ENCODE data around the gene SNAI1. TPM values are rescaled to one million over a fixed set of nuclear protein-coding genes. Genes with fewer than 3 reads are reported as not detected.

Gene SNAI1
- polyA plus RNA-seq, 3 donors from 2014 or later: 0.36 to 0.68 TPM; not detected in 1

- Mint-ChIP-seq H3K27ac (no peak overlapping the region), H3K9me3 (no peaks in the 10 kb centered on the region), H3K27me3 (ENCODE audit: low read depth in 3 of 3) (peaks cover 0 to 5% (median 2%) of the 10 kb centered on the region in 3 donors), H3K36me3 (no peaks in the 10 kb centered on the region), H3K4me3 (no peak overlapping the region), H3K4me1 (peaks cover 1 to 6% of the 10 kb centered on the region in 2 donors)
- DNase-seq: no peak
Measured at GRCh38 chr20:50017160-50017559, 34.4 kb downstream of the SNAI1 start.

- peaks cover 0 to 6% of the 10 kb centered on the region in 2 donors for H3K4me1 Mint-ChIP-seq
- no peak overlapping the region for H3K4me3 Mint-ChIP-seq
- no peaks in the 10 kb centered on the region for H3K36me3 Mint-ChIP-seq
- H3K27ac Mint-ChIP-seq: no peak overlapping the region
- no peaks in the 10 kb centered on the region for H3K9me3 Mint-ChIP-seq
- DNase-seq: no peak
- peaks cover 0 to 4% (median 2%) of the 10 kb centered on the region in 3 donors for H3K27me3 Mint-ChIP-seq (ENCODE audit: low read depth in 3 of 3)
Measured at GRCh38 chr20:50017576-50018248, 34.9 kb downstream of the SNAI1 start.

DNA sequence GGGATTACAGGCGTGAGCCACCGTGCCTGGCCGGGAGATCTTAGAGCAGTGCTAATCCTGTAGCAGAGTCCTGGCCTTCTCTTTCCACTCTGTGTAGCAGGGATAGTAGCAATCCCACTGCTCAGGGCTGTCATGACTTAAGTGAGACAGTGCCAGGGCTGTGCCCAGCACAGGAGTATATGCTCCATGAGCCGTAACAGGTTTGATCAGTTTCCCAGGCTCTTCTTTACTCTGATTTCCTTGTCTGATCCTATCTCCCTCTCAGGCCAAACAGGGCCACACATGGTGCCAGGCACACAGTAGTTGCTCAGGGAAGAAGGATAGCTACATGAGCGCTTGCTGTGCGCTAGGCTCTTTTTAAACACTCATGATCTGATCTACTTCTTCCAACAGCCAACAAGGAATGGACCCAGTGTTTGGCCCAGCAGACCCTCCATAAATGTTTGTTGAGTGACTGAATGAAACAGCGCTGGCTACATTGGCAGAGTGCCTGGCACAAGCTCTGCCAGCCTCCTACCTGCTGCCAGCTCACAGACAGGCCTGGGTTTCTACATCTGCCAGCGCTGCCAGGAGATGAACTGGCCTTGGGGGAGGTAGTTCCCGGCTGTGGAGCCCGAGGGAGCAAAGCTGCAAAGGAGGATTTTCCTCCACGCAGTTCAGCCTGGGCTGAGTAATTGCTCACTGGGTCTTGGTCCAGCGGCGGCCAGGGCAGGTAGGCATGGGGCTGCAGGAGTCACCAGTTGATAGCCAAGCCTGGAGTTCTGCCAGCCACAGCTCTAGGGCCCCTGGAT, 36.9 kb downstream of the SNAI1 start:
- no peak for DNase-seq
- no peaks in the 10 kb centered on the region for H3K36me3 Mint-ChIP-seq
- H3K4me1 Mint-ChIP-seq: peaks cover 0 to 6% of the 10 kb centered on the region in 2 donors
- H3K27ac Mint-ChIP-seq: peak overlapping the region in 1 of 6 donors; percentile 74
- H3K4me3 Mint-ChIP-seq: no peak overlapping the region
- no peaks in the 10 kb centered on the region for H3K9me3 Mint-ChIP-seq
- peaks cover 1 to 4% (median 2%) of the 10 kb centered on the region in 3 donors for H3K27me3 Mint-ChIP-seq (ENCODE audit: low read depth in 3 of 3)

DNA sequence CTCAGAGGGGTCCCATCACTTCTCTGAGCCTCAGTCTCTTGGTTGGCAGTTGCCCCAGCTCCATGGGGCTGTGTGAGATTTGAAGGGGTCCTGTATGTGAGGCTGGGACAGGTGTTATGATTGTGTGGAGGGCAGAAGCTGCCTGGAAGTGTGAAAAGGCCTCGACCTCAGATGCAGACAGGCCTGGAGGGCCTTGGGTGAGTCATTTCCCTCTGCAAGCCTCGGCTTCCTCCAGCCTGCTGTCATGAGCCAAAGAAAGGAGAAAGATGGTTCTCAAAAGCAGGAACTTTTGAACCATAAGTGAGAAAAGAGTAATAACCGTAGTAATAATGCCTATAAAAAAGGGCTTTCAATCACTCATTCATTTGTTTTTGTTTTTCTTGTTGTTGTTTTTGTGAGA, 37.5 kb downstream of the SNAI1 start:
- no peaks in the 10 kb centered on the region for H3K9me3 Mint-ChIP-seq
- H3K4me3 Mint-ChIP-seq: no peak overlapping the region
- H3K4me1 Mint-ChIP-seq: peaks cover 0 to 6% of the 10 kb centered on the region in 2 donors
- peaks cover 1 to 4% (median 2%) of the 10 kb centered on the region in 3 donors for H3K27me3 Mint-ChIP-seq (ENCODE audit: low read depth in 3 of 3)
- no peaks in the 10 kb centered on the region for H3K36me3 Mint-ChIP-seq
- peak in 1 of 3 donors; percentile 6 for DNase-seq
- peak overlapping the region in 3 of 6 donors; percentile 16 to 74 (median 30) for H3K27ac Mint-ChIP-seq

DNA sequence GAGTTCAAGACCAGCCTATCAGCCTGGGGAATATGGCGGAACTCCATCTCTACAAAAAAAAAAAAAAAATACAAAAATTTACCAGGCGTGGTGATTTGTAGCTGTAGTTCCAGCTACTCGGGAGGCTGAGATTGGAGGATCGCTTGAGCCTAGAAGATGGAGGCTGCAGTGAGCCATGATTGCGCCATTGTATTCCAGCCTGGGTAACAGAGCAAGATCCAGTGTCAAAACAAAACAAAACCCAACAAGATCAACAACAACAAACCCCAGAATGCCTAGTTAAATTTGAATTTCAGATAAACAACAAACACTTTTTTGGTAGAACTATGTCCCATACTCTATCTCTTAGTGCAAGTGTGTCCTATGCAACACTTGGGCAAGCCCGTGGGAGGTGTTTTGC, 39.9 kb downstream of the SNAI1 start:
- no peak overlapping the region for H3K4me3 Mint-ChIP-seq
- peaks cover 0 to 6% of the 10 kb centered on the region in 2 donors for H3K4me1 Mint-ChIP-seq
- H3K27ac Mint-ChIP-seq: no peak overlapping the region
- H3K9me3 Mint-ChIP-seq: no peaks in the 10 kb centered on the region
- no peaks in the 10 kb centered on the region for H3K36me3 Mint-ChIP-seq
- H3K27me3 Mint-ChIP-seq (ENCODE audit: low read depth in 3 of 3): peaks cover 0 to 1% (median 0%) of the 10 kb centered on the region in 3 donors
- no peak for DNase-seq

DNA sequence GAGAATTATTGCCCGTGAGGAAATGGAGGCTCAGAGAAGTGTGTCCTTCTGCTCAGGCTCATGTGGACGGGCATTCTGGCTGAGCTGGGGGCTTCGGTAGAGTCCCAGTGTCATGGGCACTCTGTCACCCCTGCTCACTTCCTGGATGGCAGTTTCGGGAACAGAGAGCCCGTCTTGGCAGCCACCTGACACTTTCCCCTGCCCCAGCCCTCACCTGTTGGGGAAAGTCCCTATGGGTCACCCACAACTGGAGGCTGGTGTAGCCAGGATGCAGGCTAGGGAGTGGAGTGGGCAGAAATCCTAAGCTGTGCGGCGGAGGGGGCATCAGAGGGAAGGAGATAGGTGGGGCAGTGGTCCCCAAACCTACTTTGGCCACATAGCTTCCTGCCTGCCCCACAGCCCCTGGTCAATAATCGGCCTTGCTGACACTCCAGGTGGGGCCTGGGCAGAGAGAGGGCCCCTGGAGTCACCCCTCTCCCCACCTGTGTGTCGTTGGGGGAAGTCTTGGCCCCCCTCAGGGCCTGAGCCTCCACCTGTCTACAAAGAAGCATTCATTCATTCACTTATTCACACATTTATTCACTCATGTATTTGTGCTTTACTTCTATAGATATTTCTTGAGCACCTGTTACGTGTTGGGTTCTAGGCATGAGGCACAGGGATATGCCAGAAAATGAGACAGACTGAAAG, 40.5 kb downstream of the SNAI1 start:
- no peak for DNase-seq
- H3K27me3 Mint-ChIP-seq (ENCODE audit: low read depth in 3 of 3): peaks cover 0 to 1% (median 0%) of the 10 kb centered on the region in 3 donors
- H3K27ac Mint-ChIP-seq: no peak overlapping the region
- H3K9me3 Mint-ChIP-seq: no peaks in the 10 kb centered on the region
- H3K36me3 Mint-ChIP-seq: no peaks in the 10 kb centered on the region
- peaks cover 0 to 6% of the 10 kb centered on the region in 2 donors for H3K4me1 Mint-ChIP-seq
- H3K4me3 Mint-ChIP-seq: no peak overlapping the region

DNA sequence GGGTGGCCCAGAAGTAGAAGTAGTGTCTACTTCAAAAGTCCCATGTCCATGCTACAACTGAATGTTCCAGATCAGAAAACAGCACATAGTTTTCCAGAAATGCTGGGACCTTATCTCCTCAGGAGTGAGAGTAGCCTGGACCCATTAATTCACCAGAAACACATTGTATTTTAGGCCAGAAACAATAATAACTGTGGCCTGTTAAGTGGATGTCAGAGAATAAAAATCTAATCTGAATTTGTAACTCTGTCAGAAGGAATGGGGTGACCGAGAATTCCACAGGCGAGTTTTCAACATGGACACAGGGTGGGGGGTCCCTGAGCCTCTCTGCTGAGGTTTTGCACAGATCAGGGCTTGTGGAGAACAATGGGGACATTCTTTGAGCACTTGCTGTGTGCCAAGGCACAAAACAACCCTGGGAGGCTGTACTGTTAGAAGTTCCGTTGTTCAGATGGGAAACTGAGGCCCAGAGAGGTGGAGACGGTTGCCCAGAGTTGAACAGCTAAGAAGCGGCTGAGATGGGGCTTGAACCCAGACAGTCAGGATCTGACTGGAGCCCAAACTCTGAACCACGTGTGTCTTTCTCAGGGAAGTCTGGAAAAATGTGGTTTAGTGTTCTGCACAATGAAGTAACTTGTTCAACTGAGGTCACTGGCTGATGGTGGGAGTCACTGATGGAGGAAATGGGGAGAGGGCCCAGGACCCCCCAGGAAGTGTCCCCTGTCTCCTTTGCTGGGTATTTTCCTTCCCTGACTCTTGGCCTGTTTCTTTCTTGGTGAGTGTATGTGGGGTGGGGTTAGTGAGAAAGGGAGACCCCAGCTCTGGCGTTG, 44.2 kb downstream of the SNAI1 start:
- peaks cover 0 to 1% (median 0%) of the 10 kb centered on the region in 6 donors for H3K9me3 Mint-ChIP-seq
- H3K27me3 Mint-ChIP-seq (ENCODE audit: low read depth in 3 of 3): peaks cover 0 to 1% (median 0%) of the 10 kb centered on the region in 3 donors
- H3K4me1 Mint-ChIP-seq: peaks cover 0 to 1% of the 10 kb centered on the region in 2 donors
- H3K36me3 Mint-ChIP-seq: no peaks in the 10 kb centered on the region
- no peak overlapping the region for H3K27ac Mint-ChIP-seq
- H3K4me3 Mint-ChIP-seq: no peak overlapping the region
- no peak for DNase-seq

DNA sequence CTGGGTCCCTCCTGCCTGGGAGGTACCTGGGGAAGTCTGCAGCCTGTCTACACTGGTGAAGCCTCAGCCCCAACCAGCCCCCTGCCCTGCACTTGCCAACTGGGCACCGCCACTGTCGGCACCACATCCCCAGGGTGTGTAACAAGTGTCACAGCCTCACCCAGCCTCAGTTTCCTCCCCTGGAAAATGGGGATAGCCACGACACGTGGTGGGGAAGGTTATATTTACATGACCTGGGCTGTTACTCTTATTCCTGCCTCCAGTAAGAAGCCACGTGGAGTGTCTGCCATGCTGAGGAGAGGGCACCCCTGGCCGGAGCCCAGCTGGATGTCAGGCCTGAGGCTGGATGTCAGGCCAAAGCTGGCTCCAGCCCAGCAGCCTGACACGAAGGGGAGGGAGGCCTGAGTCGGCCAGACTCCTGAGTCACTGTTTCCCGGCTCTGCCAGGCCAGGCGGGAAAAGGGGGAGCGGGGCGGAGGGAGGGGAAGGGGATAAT, 44.9 kb downstream of the SNAI1 start:
- peaks cover 0 to 1% (median 0%) of the 10 kb centered on the region in 6 donors for H3K9me3 Mint-ChIP-seq
- DNase-seq: no peak
- H3K36me3 Mint-ChIP-seq: no peaks in the 10 kb centered on the region
- peaks cover 0 to 1% of the 10 kb centered on the region in 2 donors for H3K4me1 Mint-ChIP-seq
- peaks cover 0 to 1% (median 0%) of the 10 kb centered on the region in 3 donors for H3K27me3 Mint-ChIP-seq (ENCODE audit: low read depth in 3 of 3)
- H3K4me3 Mint-ChIP-seq: no peak overlapping the region
- no peak overlapping the region for H3K27ac Mint-ChIP-seq

DNA sequence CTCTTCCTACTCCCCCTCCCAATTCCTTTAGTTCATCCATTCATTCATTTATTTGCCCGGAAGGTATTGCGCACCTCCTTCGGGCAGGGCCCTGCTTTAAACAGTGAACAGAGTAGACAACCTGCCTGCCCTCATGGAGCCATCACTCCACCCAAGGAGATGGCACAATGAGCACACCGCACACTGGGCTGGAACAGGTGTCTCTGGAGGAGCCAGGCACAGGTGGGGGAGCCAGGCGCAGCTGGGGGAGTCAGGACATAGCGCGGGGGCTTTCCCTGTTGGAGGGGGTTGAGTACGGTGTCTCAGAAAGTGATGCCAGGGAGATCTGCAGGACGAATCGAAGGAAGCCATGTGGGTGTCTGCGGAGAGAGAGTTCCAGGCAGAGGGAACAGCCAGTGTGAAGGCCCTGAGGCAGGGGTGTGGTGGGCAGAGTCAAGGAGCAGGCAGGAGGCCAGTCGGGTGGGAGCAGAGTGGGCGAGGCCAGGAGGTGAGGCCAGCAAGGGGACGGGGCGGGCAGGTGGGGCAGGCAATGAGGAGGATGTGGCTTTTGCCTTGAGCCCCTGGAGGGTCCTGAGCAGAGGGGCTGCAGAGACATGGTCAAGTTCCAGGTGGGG, 46.4 kb downstream of the SNAI1 start:
- Mint-ChIP-seq H3K4me1 (peaks cover 0 to 1% of the 10 kb centered on the region in 2 donors), H3K4me3 (no peak overlapping the region), H3K27me3 (ENCODE audit: low read depth in 3 of 3) (no peaks in the 10 kb centered on the region), H3K27ac (no peak overlapping the region), H3K9me3 (peaks cover 0 to 1% (median 0%) of the 10 kb centered on the region in 6 donors), H3K36me3 (no peaks in the 10 kb centered on the region)
- no peak for DNase-seq

GRCh38 chr20:50029697-50030461, 47.1 kb downstream of the SNAI1 start:
- Mint-ChIP-seq H3K27me3 (ENCODE audit: low read depth in 3 of 3) (no peaks in the 10 kb centered on the region), H3K9me3 (peaks cover 0 to 1% (median 0%) of the 10 kb centered on the region in 6 donors), H3K27ac (no peak overlapping the region), H3K36me3 (no peaks in the 10 kb centered on the region), H3K4me3 (no peak overlapping the region), H3K4me1 (peaks cover 0 to 1% of the 10 kb centered on the region in 2 donors)
- no peak for DNase-seq

- Mint-ChIP-seq H3K4me1 (peaks cover 0 to 1% of the 10 kb centered on the region in 2 donors), H3K36me3 (no peaks in the 10 kb centered on the region), H3K9me3 (peaks cover 0 to 1% (median 0%) of the 10 kb centered on the region in 6 donors), H3K27me3 (ENCODE audit: low read depth in 3 of 3) (no peaks in the 10 kb centered on the region), H3K4me3 (no peak overlapping the region), H3K27ac (no peak overlapping the region)
- DNase-seq: no peak
Measured at GRCh38 chr20:50032955-50033666, 50.3 kb downstream of the SNAI1 start.

Measured in immature natural killer cell (primary cell).